ENCODE data around the gene CCNYL1.

GRCh38 chr2:207710814-207711740 is at the start of gene CCNYL1:
- peak in 4 of 6 experiments; percentile 16 to 57 (median 32) for TF ChIP-seq CTCF (IDR thresholded peaks at IDR 0.05)
- TF ChIP-seq POLR2A (IDR thresholded peaks at IDR 0.05), result peak in 1 of 2 donors; percentile 98

All from thyroid gland (tissue), 4 donors.